Stimulated activated CD4-positive, alpha-beta T cell treated with anti-CD3 and anti-CD28 coated beads, Interleukin-4, amount 100 ng/mL, for 24 hours (primary cell): ENCODE results near the gene TBC1D3L.
"Not testable (repeated sequence)": the region's sequence is repeated elsewhere in the genome, so short reads cannot be mapped to it uniquely, and the experiment has no call there.

ENCODE experiments used
- DNase-seq: peaks from one replicate; pipeline ENCODE4 v3.0.0-alpha.2; 2020

TBC1D3L gene

GRCh38 chr17:37988960-37989359 lies at the start of gene TBC1D3L:
Gene TBC1D3L (minus strand): TSS chr17:37989060. CDS start chr17:37987520, 1,540 bp downstream.
- DNase-seq: not testable (repeated sequence)

GRCh38 chr17:38003676-38004075 lies 14.8 kb upstream of the TBC1D3L start, which contains the start of gene TBC1D3D:
Gene TBC1D3D (plus strand): TSS chr17:38003976. CDS start chr17:38005561, 1,585 bp downstream.
- not testable (repeated sequence) for DNase-seq
